Measurements from ENCODE around the gene SH3TC1.

The SH3TC1 gene

GRCh38 chr4:8181844-8182243, 17.2 kb upstream of the SH3TC1 start:
- DNase-seq (ENCODE audit: low read depth) = no peak

GRCh38 chr4:8182294-8182693, 16.8 kb upstream of the SH3TC1 start:
- DNase-seq (ENCODE audit: low read depth) = no peak

- no peak for DNase-seq (ENCODE audit: low read depth)
Observed at GRCh38 chr4:8182858-8183725, 16.0 kb upstream of the SH3TC1 start.

GRCh38 chr4:8184061-8184460, 15.0 kb upstream of the SH3TC1 start:
- no peak for DNase-seq (ENCODE audit: low read depth)

GRCh38 chr4:8185295-8185694, 13.8 kb upstream of the SH3TC1 start:
- no peak for DNase-seq (ENCODE audit: low read depth)

- DNase-seq (ENCODE audit: low read depth) = no peak
Observed at GRCh38 chr4:8185930-8186329, 13.2 kb upstream of the SH3TC1 start.

GRCh38 chr4:8188085-8188484, 11.0 kb upstream of the SH3TC1 start:
- no peak for DNase-seq (ENCODE audit: low read depth)

- DNase-seq (ENCODE audit: low read depth) = no peak
Observed at GRCh38 chr4:8188743-8189550, 10.1 kb upstream of the SH3TC1 start.

GRCh38 chr4:8189551-8190466, 9.3 kb upstream of the SH3TC1 start:
- DNase-seq (ENCODE audit: low read depth) = no peak

- no peak for DNase-seq (ENCODE audit: low read depth)
Observed at GRCh38 chr4:8191136-8191747, 7.8 kb upstream of the SH3TC1 start.

GRCh38 chr4:8192748-8193738, 6.0 kb upstream of the SH3TC1 start:
- no peak for DNase-seq (ENCODE audit: low read depth)

- DNase-seq (ENCODE audit: low read depth) = no peak
Observed at GRCh38 chr4:8194306-8195242, 4.5 kb upstream of the SH3TC1 start.

GRCh38 chr4:8195431-8195830, 3.7 kb upstream of the SH3TC1 start:
- DNase-seq (ENCODE audit: low read depth) = no peak

GRCh38 chr4:8195841-8196458, 3.1 kb upstream of the SH3TC1 start:
- DNase-seq (ENCODE audit: low read depth) = no peak

- no peak for DNase-seq (ENCODE audit: low read depth)
Observed at GRCh38 chr4:8197521-8197920, 1.6 kb upstream of the SH3TC1 start.

GRCh38 chr4:8198206-8198905, 734 bp upstream of the SH3TC1 start:
- DNase-seq (ENCODE audit: low read depth) = no peak

- DNase-seq (ENCODE audit: low read depth) = no peak
Observed at GRCh38 chr4:8199594-8200301, 658 bp downstream of the SH3TC1 start.
